ENCODE measurements around the gene SLC2A8.

DNA sequence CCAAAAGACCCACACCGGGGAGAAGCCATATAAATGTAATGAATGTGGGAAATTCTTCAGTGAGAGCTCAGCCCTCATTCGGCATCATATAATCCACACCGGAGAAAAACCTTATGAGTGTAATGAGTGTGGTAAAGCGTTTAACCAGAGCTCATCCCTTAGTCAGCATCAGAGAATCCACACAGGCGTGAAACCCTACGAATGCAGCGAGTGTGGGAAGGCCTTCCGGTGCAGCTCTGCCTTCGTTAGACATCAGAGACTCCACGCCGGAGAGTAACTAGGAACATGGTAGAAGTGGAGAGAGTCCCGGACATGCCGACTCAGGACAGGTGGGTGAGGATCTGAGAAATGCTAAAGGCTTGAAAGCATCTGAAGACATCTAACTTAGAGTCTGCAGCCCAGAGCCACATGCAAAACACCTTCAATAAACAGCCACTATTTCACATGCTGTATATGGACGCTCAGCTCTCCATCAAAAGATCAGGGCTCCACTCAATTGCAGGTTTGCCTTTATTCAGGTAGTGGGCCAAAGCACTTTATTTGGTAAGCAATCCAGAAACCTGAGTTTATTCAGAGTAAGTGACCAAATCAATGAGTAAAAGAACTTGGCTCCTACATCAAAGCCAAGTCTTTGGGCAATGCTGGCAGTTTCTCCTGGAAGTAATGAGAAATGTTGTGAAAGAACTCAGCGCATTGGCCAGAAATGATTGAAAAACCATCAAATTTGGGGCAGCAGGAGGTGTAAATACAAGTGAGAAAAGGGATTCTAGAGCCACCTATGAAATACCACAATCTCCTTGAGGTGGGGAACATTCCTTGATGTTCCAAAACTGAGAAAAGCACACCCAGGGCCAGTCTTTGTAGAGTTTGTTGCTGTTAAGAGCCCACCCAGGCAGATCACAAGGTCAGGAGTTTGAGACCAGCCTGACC lies 48.2 kb downstream of the SLC2A8 start:
- TF ChIP-seq POLR2A (IDR thresholded peaks at IDR 0.05; ENCODE audit: extremely low read depth, insufficient read length) = no peak
- no peak for TF ChIP-seq CTCF (IDR thresholded peaks at IDR 0.05; ENCODE audit: low read depth, low read length)
- no peak for TF ChIP-seq MYC (IDR thresholded peaks at IDR 0.05; ENCODE audit: low read depth, low read length)
